ENCODE data around the gene FAM53A. TPM values are rescaled to one million over a fixed set of nuclear protein-coding genes. Genes with fewer than 3 reads are reported as not detected.

The FAM53A gene
- total and polyA plus RNA-seq, 2 of the 13 experiments (the other 11 are each of a cell fraction or from before 2014, with no cell fraction given), result 0.48 to 1.1 TPM

GRCh38 chr4:1667273-1667672 is 16.8 kb downstream of the FAM53A start:
- in situ Hi-C loops (cut with HindIII; ENCODE audit: extremely low pct_ligation_motif_present, low pct_unique_long_range_greater_than_20kb), result no loop called here
- Histone ChIP-seq H3K79me2 (ENCODE audit: insufficient read depth, low read length) (no peaks in the 10 kb centered on the region), H3K27me3 (ENCODE audit: control insufficient read depth in 1 of 2, insufficient read depth in 2 of 2, low read length in 2 of 2) (0 out of 5 replicates have a peak, but pooled peaks cover 0 to 1% of the 10 kb centered on the region in 2 experiments), H3K4me1 (ENCODE audit: insufficient read depth, low read length) (no peaks in the 10 kb centered on the region), H3K4me2 (ENCODE audit: low read depth, low read length) (no peak overlapping the region), H3K4me3 (replicated peaks in 1 of 3; ENCODE audit: insufficient read depth in 1 of 3, low read depth in 2 of 3, low read length in 3 of 3) (no peak overlapping the region), H4K20me1 (ENCODE audit: insufficient read depth, low read length) (no peaks in the 10 kb centered on the region), H3K36me3 (replicated peaks in 1 of 2; ENCODE audit: control insufficient read depth in 1 of 2, insufficient read depth in 2 of 2, low read length in 2 of 2) (no peaks in the 10 kb centered on the region), H3K9ac (ENCODE audit: insufficient read depth, low read depth, low read length) (no peak overlapping the region), H3K9me3 (ENCODE audit: low read length) (no peaks in the 10 kb centered on the region), H2AFZ (ENCODE audit: low read length) (no peak overlapping the region), H3K27ac (ENCODE audit: extremely low read length, insufficient read depth, low read length) (no peak overlapping the region)
- intact Hi-C loops (cut with micrococcal nuclease; ENCODE audit: unreplicated experiment), result no loop called here
- ATAC-seq, result no peak; the same call in 2 of the 3 replicates
- FAIRE-seq, result no peak
- ChIA-PET CTCF (ENCODE audit: low intra/inter-chr PET ratio, low total read pairs) (no interaction called here), POLR2A (no interaction called here)
- DNase-seq (ENCODE audit: low spot score), result no peak
- WGBS (ENCODE audit: low lambda C conversion rate), result 77% methylated on average over 6 of the region's 15 CpGs
- no peak for TF ChIP-seq ATAD3A (CRISPR knock-in tag; IDR thresholded peaks at IDR 0.05)
- no peak for TF ChIP-seq MAFF (IDR thresholded peaks at IDR 0.05; ENCODE audit: low read depth, low read length)
- no peak for TF ChIP-seq ZBTB1 (CRISPR knock-in tag; IDR thresholded peaks at IDR 0.05; ENCODE audit: borderline replicate concordance)
- TF ChIP-seq SNAPC4 (CRISPR knock-in tag; IDR thresholded peaks at IDR 0.05), result no peak
- no peak for TF ChIP-seq ZZZ3 (CRISPR knock-in tag; IDR thresholded peaks at IDR 0.05; ENCODE audit: borderline replicate concordance)
- no TSS peak for BruUV-seq (replicated peaks)

All from HepG2 (cell line).